GM20000 (cell line): Measurements from ENCODE around the gene PRKCZ.

Source experiments
- DNase-seq: peaks from one replicate; pipeline ENCODE4 v3.0.0; 2012; ENCODE audit warnings: low spot score
- TF ChIP-seq, protein P1 (sequence below): IDR thresholded peaks from 2 replicates; pipeline ENCODE4 v1.5.1; 2012; ENCODE audit warnings: mild to moderate bottlenecking, control low read depth; ENCODE audit errors: extremely low read depth, missing control alignments

The PRKCZ gene

DNA sequence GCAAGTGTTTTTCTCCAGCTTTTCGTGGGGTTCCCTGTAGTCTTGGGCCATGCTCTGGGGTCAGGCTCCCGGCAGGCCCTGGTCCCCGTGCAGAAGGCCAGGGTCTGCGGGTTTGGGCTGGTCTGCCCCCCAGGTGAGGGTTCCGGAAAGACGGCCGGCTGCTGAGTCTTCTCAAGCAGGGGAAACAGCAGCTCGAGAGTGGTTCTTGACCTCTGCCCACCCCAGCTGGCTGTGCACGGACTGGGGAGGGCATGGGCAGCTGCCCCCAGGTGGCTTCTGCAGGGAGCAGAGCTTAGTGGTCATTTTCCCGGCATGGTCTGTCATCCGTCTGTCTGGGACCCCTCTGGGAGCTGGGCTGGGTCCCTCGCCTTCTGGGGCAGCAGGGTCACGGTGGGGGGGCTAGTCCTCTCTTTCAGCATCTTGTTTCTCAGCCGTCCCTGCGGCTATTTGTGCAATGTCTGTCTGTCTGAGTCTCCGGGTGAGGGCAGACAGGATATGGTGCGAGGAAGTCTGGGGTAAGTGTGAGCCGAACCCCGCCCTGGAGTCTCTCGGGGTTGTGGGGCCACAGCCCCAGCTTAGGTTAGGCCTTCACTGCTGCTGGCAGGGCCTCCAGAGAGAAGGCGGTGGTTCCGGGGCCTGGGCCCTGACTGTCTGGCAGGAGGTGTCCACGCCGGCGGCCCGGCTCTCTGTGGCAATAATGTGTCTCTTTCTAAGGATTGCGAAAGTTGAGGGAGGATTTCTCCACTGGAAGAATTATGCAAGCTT, 184.0 kb downstream of the PRKCZ start:
- DNase-seq = peak; percentile 73
- TF ChIP-seq, protein P1, sequence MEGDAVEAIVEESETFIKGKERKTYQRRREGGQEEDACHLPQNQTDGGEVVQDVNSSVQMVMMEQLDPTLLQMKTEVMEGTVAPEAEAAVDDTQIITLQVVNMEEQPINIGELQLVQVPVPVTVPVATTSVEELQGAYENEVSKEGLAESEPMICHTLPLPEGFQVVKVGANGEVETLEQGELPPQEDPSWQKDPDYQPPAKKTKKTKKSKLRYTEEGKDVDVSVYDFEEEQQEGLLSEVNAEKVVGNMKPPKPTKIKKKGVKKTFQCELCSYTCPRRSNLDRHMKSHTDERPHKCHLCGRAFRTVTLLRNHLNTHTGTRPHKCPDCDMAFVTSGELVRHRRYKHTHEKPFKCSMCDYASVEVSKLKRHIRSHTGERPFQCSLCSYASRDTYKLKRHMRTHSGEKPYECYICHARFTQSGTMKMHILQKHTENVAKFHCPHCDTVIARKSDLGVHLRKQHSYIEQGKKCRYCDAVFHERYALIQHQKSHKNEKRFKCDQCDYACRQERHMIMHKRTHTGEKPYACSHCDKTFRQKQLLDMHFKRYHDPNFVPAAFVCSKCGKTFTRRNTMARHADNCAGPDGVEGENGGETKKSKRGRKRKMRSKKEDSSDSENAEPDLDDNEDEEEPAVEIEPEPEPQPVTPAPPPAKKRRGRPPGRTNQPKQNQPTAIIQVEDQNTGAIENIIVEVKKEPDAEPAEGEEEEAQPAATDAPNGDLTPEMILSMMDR = no peak

DNA sequence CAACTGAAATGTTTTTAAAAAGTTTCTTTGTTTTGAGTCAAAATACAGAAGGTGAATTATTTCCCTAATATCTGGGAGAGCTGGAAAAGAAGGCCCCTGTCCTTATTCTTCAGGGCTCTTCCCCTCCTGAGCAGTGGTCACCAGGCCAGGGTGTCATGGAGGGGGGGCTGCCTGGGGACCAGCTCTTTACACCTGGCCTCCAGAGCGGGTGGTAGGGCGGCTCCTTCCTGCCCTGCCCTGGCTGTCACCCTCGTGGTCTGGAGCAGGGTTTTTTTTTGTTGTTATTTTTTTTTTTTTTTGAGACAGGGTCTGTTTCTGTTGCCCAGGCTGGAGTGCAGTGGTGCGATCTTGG, 184.5 kb downstream of the PRKCZ start:
- TF ChIP-seq, protein P1 = no peak
- DNase-seq = no peak
